ENCODE data around the gene TBC1D21. TPM values are rescaled to one million over a fixed set of nuclear protein-coding genes. Genes with fewer than 3 reads are reported as not detected.

The TBC1D21 gene
- total RNA-seq, 1 donor: not detected

GRCh38 chr15:73866881-73867410 lies 6.4 kb upstream of the TBC1D21 start:
- TF ChIP-seq CTCF (IDR thresholded peaks at IDR 0.05; ENCODE audit: insufficient read depth, low read length): no peak
- no peak overlapping the region for H3K4me3 ChIP-seq (ENCODE audit: low read depth, low read length)
- DNase-seq (ENCODE audit: low read depth): no peak

GRCh38 chr15:73867426-73867825 lies 5.9 kb upstream of the TBC1D21 start:
- no peak for DNase-seq (ENCODE audit: low read depth)
- TF ChIP-seq CTCF (IDR thresholded peaks at IDR 0.05; ENCODE audit: insufficient read depth, low read length): no peak
- no peak overlapping the region for H3K4me3 ChIP-seq (ENCODE audit: low read depth, low read length)

GRCh38 chr15:73867956-73868355 lies 5.4 kb upstream of the TBC1D21 start:
- no peak for DNase-seq (ENCODE audit: low read depth)
- H3K4me3 ChIP-seq (ENCODE audit: low read depth, low read length): no peak overlapping the region
- no peak for TF ChIP-seq CTCF (IDR thresholded peaks at IDR 0.05; ENCODE audit: insufficient read depth, low read length)

- DNase-seq (ENCODE audit: low read depth): no peak
- H3K4me3 ChIP-seq (ENCODE audit: low read depth, low read length): no peak overlapping the region
- no peak for TF ChIP-seq CTCF (IDR thresholded peaks at IDR 0.05; ENCODE audit: insufficient read depth, low read length)
Observed at GRCh38 chr15:73869216-73869995, 4.0 kb upstream of the TBC1D21 start.

- DNase-seq (ENCODE audit: low read depth): peak; percentile 86
- no peak overlapping the region for H3K4me3 ChIP-seq (ENCODE audit: low read depth, low read length)
- no peak for TF ChIP-seq CTCF (IDR thresholded peaks at IDR 0.05; ENCODE audit: insufficient read depth, low read length)
Observed at GRCh38 chr15:73870700-73871408, 2.5 kb upstream of the TBC1D21 start.

GRCh38 chr15:73872346-73872745 lies 1.0 kb upstream of the TBC1D21 start:
- no peak for TF ChIP-seq CTCF (IDR thresholded peaks at IDR 0.05; ENCODE audit: insufficient read depth, low read length)
- no peak overlapping the region for H3K4me3 ChIP-seq (ENCODE audit: low read depth, low read length)
- peak; percentile 37 for DNase-seq (ENCODE audit: low read depth)

Data from fibroblast of the aortic adventitia (primary cell).